ENCODE measurements around the gene ACYP1.

ACYP1 gene

GRCh38 chr14:75040959-75041358 lies 22.9 kb downstream of the ACYP1 start:
- TF ChIP-seq CTCF (IDR thresholded peaks at IDR 0.05; ENCODE audit: extremely low read depth, insufficient read depth, missing control alignments): no peak
- in situ Hi-C loops (cut with MboI; ENCODE audit: low pct_unique_long_range_greater_than_20kb, low sequenced_read_pairs, unreplicated experiment): no loop called here
- DNase-seq (ENCODE audit: low spot score): no peak

DNA sequence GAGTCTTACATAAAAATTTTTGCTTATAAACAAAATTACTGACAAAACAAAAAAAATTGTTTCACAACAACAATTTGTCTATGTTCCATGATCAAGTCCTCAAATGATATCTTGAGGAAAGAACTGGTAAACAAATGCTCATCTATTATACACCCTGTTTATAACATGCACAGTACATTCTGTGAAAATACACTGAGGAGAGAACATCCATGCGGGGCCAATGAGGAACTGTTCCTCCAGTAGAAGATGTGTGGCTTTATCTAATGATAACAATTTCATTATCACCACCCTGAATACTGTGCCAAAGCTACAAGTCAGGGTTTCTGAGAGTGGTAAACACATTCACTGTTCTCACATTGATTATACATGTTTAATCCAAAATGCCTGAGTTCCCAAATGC lies 23.3 kb downstream of the ACYP1 start:
- in situ Hi-C loops (cut with MboI; ENCODE audit: low pct_unique_long_range_greater_than_20kb, low sequenced_read_pairs, unreplicated experiment): no loop called here
- TF ChIP-seq CTCF (IDR thresholded peaks at IDR 0.05; ENCODE audit: extremely low read depth, insufficient read depth, missing control alignments): no peak
- no peak for DNase-seq (ENCODE audit: low spot score)

- TF ChIP-seq CTCF (IDR thresholded peaks at IDR 0.05; ENCODE audit: extremely low read depth, insufficient read depth, missing control alignments): no peak
- DNase-seq (ENCODE audit: low spot score): no peak
- in situ Hi-C loops (cut with MboI; ENCODE audit: low pct_unique_long_range_greater_than_20kb, low sequenced_read_pairs, unreplicated experiment): no loop called here
Observed at GRCh38 chr14:75032939-75033338, 30.9 kb downstream of the ACYP1 start.

DNA sequence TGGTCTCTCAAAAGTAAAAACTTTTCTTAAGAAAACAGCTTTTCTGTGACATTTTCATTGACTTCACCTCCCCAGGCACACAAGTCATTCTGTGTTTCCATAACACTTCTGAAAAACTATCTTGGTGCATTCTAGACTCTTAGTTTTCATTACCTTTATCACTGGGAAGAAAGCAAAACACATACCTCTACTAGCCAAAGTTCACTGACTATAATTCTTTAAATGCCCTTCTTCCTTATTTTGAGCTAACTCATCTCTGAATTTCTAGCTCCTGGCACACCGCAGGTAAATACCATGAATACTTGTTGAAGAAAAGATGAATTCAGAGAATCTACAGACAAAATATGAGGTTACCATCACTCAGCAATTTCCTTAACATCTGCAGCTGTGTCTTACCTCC lies 33.7 kb downstream of the ACYP1 start:
- DNase-seq (ENCODE audit: low spot score): no peak
- in situ Hi-C loops (cut with MboI; ENCODE audit: low pct_unique_long_range_greater_than_20kb, low sequenced_read_pairs, unreplicated experiment): no loop called here
- TF ChIP-seq CTCF (IDR thresholded peaks at IDR 0.05; ENCODE audit: extremely low read depth, insufficient read depth, missing control alignments): no peak

GRCh38 chr14:75025876-75026275 lies 37.9 kb downstream of the ACYP1 start:
- DNase-seq (ENCODE audit: low spot score): no peak
- in situ Hi-C loops (cut with MboI; ENCODE audit: low pct_unique_long_range_greater_than_20kb, low sequenced_read_pairs, unreplicated experiment): no loop called here
- no peak for TF ChIP-seq CTCF (IDR thresholded peaks at IDR 0.05; ENCODE audit: extremely low read depth, insufficient read depth, missing control alignments)

DNA sequence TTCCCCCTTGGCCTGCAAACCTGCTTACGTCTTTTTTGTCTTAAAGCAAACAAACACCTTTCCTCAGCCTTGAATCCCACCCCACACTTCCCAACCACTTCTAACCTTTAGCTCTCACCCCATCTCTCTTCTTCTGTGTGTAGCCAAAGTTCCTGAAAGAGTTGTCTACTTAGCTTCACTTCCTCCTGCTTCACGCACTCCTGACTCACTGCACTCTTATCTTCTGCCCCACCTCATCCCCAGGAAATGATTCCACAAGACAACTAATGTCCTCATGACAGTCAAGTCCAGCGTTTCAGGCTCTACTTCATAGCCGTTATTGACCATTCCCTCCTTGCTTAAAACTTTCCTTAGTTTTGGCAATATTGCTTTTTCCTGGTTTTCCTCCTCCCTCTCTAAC lies 38.7 kb downstream of the ACYP1 start:
- in situ Hi-C loops (cut with MboI; ENCODE audit: low pct_unique_long_range_greater_than_20kb, low sequenced_read_pairs, unreplicated experiment): no loop called here
- DNase-seq (ENCODE audit: low spot score): no peak
- TF ChIP-seq CTCF (IDR thresholded peaks at IDR 0.05; ENCODE audit: extremely low read depth, insufficient read depth, missing control alignments): no peak

DNA sequence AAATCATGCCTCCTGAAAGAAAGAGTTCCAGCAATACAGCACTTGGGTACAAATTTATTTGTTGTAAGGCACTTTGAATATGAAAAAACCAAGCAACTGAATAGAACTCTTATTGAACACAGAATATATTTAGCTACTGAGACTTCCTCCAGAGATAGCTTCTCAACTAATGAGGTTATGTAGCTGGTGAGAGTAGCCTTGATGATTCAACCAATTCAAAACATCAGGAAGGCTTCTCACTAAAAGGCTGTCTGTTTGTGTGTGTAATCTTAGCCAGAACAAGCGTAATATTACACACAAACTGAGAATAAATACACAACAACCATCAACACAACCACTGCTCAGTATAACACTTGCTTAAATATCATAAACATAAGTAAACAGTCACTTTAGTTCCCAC lies 40.7 kb downstream of the ACYP1 start:
- TF ChIP-seq CTCF (IDR thresholded peaks at IDR 0.05; ENCODE audit: extremely low read depth, insufficient read depth, missing control alignments): no peak
- in situ Hi-C loops (cut with MboI; ENCODE audit: low pct_unique_long_range_greater_than_20kb, low sequenced_read_pairs, unreplicated experiment): no loop called here
- DNase-seq (ENCODE audit: low spot score): no peak
